Subcutaneous adipose tissue (tissue), 4 donors: ENCODE measurements around the gene CNTF. TPM values are rescaled to one million over a fixed set of nuclear protein-coding genes. Genes with fewer than 3 reads are reported as not detected.

Experiments used
- total RNA-seq, 4 donors: library from RNA; depleted of rRNA; stranded (reverse); fragments of >200 nt; gene quantifications; one replicate each; pipeline ENCODE4 v1.1.0, GENCODE V29; 2016
- TF ChIP-seq, protein P1 (sequence below): fragments of 450-650 bp; IDR thresholded peaks from one replicate; pipeline ENCODE4 v1.5.1; 2016; ENCODE audit warnings: low read depth, mild to moderate bottlenecking, control low read depth, antibody characterized with exemption, moderate library complexity

The CNTF gene
- total RNA-seq, 4 donors from 2014 or later: 0.88 to 1.6 (median 1.2) TPM

DNA sequence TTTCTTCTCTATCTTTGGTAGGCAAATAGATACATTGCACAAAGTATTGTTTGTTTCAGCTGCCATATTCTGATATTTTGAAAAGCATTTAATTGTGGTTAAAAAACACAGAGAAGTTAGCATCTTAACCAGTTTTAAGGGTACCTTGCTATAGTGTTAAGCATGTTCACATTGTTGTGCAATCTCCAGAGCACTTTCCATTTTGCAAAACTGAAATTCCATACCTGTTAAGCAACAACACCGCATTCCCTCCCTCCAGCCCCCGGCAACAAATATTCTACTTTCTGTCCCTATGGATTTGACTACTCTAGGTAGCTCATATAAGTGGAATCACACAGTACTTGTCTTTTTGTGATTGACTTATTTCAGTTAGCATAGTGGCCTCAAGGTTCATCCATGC is 33.9 kb downstream of the CNTF start:
- TF ChIP-seq, protein P1, sequence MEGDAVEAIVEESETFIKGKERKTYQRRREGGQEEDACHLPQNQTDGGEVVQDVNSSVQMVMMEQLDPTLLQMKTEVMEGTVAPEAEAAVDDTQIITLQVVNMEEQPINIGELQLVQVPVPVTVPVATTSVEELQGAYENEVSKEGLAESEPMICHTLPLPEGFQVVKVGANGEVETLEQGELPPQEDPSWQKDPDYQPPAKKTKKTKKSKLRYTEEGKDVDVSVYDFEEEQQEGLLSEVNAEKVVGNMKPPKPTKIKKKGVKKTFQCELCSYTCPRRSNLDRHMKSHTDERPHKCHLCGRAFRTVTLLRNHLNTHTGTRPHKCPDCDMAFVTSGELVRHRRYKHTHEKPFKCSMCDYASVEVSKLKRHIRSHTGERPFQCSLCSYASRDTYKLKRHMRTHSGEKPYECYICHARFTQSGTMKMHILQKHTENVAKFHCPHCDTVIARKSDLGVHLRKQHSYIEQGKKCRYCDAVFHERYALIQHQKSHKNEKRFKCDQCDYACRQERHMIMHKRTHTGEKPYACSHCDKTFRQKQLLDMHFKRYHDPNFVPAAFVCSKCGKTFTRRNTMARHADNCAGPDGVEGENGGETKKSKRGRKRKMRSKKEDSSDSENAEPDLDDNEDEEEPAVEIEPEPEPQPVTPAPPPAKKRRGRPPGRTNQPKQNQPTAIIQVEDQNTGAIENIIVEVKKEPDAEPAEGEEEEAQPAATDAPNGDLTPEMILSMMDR: no peak

DNA sequence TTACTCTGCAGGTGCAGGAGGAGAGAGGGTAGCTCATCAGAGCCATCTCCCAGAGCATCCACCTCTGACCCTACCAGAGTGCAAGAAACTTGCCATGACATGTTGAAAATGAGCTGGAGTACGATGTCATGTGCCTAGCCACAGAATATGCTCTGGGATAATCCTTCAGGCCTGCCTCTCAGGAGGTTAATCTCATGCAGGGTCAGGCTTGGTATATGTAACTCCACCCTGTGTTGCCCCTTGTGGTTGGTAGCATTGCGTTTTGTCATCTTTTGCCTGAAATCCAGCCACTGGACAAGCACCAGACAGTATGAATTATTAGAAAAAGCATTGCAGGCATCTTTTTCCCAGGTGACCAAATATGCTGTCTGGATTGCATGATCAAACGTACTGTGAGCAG is 36.2 kb downstream of the CNTF start:
- TF ChIP-seq, protein P1: no peak

DNA sequence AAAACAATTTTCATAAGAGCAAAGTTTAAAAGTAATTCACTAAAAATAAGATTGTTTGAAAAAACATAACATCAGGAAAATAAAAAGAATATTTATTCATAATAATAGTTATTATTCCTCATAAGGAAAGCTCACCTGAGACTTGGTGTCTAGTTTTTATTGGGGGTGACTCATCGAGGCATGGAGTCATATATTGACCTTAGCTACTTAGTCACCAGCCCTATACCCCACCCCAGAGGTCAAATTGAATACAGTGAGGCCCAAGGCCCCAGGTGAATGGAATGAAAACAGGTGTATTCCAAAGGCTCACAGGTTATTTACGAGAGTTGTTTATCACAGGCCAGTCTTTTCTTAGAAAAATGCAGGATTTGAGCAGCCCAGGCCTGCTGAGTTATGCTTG is 36.9 kb downstream of the CNTF start:
- TF ChIP-seq, protein P1: no peak

DNA sequence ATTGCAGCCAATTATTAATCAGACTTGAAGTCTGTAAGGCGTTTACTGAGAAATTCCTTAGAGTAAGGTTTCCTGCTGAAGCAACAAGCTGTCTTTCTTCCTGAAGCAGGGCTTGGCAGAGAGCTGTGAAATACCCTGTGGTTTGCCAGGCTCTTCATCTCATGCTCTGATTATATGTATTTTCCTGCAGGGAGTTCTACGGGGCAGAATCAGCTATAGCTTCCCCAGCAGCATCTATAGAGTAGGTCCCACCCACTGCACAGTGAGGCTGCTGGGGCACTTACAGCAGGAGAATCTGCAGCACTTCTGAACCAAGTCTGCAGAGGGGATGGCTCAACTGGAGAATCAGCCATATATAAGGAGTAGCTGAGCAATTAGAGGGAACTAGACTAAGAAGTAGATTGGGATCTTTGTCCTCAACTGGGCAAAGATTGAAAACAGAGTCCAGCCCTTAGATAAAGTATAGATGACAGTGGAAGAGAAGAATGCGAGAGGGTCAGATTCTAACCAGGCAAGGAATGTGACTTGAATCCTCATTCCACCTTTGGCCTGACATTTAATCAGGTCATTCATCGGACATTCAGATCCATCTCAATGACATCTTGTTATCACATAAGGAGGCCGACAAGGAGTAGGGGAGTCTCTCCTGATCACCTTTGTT is 37.6 kb downstream of the CNTF start:
- TF ChIP-seq, protein P1: no peak

DNA sequence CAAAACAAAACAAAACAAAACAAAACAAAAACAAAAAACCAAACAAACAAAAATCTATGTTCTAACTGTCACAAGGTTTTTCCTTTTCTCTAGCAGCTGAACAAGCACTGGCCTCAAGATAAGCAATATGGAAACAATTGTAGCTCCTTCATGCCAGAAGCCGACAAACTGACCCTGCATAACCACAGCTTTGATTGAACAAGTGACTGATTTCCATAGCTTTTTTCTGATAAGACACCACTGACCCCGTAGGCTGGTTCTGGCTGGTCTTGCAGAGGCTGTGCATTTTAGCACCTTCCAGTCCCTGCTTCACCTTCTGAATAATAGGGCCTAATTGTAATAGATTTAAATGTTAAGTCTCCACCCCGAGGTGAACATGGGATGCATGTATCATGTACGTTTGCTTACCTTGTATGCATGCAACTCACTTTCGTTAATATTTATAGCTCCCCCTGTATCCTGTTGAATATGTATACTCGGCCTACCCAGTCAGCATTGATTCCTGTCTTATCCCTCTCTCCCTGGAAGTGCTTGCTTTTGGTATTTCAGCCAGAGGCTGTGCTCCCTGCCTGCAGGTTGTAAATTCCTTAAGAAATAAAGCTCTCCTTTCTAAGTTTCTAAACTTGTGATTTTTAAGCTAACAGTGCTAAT is 49.6 kb downstream of the CNTF start:
- TF ChIP-seq, protein P1: no peak

DNA sequence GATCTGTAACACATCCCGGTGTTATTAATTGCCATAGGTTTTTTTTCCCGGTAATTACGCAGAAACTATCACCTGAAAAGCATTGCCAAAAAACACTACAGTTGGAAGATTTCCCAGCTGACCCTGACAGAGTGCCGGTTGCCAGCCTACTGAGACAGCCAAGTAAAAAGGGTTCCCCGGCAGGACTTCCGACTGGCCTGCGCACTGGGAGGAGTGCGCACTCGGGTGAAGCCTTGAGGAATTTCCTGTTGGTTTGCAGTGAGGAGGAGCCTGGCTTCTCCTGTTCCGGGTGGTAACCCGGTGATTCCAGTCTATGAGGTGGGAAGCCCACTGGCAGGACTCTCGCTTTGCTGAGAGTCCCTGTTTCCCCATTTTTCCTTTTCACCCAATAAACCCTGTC is 52.1 kb downstream of the CNTF start:
- TF ChIP-seq, protein P1: no peak

Other genes starting within 250 kb of the CNTF start
- not detected for gene OR5B3, start 215.8 kb upstream of the CNTF start, total RNA-seq
- gene OR5B2, start 194.5 kb upstream of the CNTF start, total RNA-seq: not detected
- not detected for gene OR5B12, start 180.4 kb upstream of the CNTF start, total RNA-seq
- not detected for gene OR5B21, start 114.6 kb upstream of the CNTF start, total RNA-seq
- gene LPXN, start 46.8 kb upstream of the CNTF start, total RNA-seq: 10 to 100 TPM in 2 of 4 donors, 1 to 10 TPM in 2; 7.9 to 75.5 (median 14.2) TPM
- 10 to 100 TPM; 45.7 to 77.1 (median 55.5) TPM for gene ZFP91, start 43.6 kb upstream of the CNTF start, total RNA-seq
- 10 to 100 TPM in 1 of 4 donors, 1 to 10 TPM in 3; 2.4 to 11.7 (median 6.2) TPM for gene GLYAT, start 109.3 kb downstream of the CNTF start, total RNA-seq
- gene GLYATL2, start 222.0 kb downstream of the CNTF start, total RNA-seq: not detected